ENCODE results near the gene GADL1. TPM values are rescaled to one million over a fixed set of nuclear protein-coding genes. Genes with fewer than 3 reads are reported as not detected.

The GADL1 gene
- total and polyA plus RNA-seq, 2 donors from 2014 or later: 0.22 to 0.54 TPM

- intact Hi-C loops (cut with DNase I): no loop called here
Measured at GRCh38 chr3:30704931-30705890, 189.2 kb downstream of the GADL1 start.

DNA sequence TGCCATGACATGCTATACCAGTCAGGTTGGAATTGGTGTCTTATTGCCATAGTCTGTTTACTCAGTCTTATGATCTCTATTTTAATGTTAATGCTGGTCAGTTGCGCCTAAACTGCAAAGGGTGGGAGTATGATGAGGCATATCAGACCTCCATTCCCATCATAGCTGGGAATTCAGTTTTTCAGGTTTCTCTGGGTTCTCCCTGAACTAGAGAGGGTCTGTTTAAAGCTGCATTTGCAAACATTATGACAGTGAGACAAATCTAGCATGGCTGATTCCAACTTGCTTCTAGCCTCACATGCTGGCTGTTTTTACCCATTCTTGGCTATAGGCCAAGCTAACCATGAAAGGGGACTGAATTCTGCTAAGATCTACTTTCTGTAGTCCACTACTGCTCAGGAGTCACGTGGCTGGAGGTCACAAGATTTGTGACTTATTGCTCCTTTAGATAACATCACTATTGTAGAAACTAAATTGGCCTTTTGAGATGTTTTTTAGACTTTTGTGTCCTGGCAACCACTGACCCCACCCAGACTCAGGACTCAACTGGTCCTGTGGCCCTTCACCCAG lies 191.5 kb downstream of the GADL1 start:
- Histone ChIP-seq H3K9me3 (ENCODE audit: control insufficient read depth in 2 of 3, insufficient read depth in 1 of 3, low read length in 3 of 3) (peaks cover 0 to 8% (median 0%) of the 10 kb centered on the region in 3 donors), H3K36me3 (ENCODE audit: control insufficient read depth in 2 of 3, insufficient read depth in 3 of 3, low read length in 3 of 3) (no peaks in the 10 kb centered on the region), H3K9ac (ENCODE audit: low read length in 3 of 3) (no peak overlapping the region), H3K4me3 (ENCODE audit: low read length in 3 of 3) (no peak overlapping the region), H3K27ac (ENCODE audit: low read depth in 2 of 2, low read length in 2 of 2) (no peak overlapping the region), H3K4me1 (ENCODE audit: control insufficient read depth in 2 of 3, insufficient read depth in 2 of 3, low read depth in 1 of 3, low read length in 3 of 3) (no peaks in the 10 kb centered on the region), H3K27me3 (ENCODE audit: control insufficient read depth, insufficient read depth, low read length) (no peaks in the 10 kb centered on the region)
- intact Hi-C loops (cut with DNase I): no loop called here
- no peak for FAIRE-seq
- no peak for TF ChIP-seq CTCF (IDR thresholded peaks at IDR 0.05; ENCODE audit: borderline replicate concordance, extremely low read depth, insufficient read depth)
- DNase-seq: no peak

More at GRCh38 chr3:30704931-30705890, 189.2 kb downstream of the GADL1 start:
- no peaks in the 10 kb centered on the region for H3K4me1 ChIP-seq (ENCODE audit: control insufficient read depth in 2 of 3, insufficient read depth in 2 of 3, low read depth in 1 of 3, low read length in 3 of 3)
- H3K27ac ChIP-seq (ENCODE audit: low read depth in 2 of 2, low read length in 2 of 2): no peak overlapping the region
- peaks cover 0 to 8% (median 0%) of the 10 kb centered on the region in 3 donors for H3K9me3 ChIP-seq (ENCODE audit: control insufficient read depth in 2 of 3, insufficient read depth in 1 of 3, low read length in 3 of 3)
- H3K36me3 ChIP-seq (ENCODE audit: control insufficient read depth in 2 of 3, insufficient read depth in 3 of 3, low read length in 3 of 3): no peaks in the 10 kb centered on the region
- H3K27me3 ChIP-seq (ENCODE audit: control insufficient read depth, insufficient read depth, low read length): no peaks in the 10 kb centered on the region
- FAIRE-seq (no peak), DNase-seq (peak in 1 of 5 donors; percentile 6)
- no peak overlapping the region for H3K4me3 ChIP-seq (ENCODE audit: low read length in 3 of 3)
- H3K9ac ChIP-seq (ENCODE audit: low read length in 3 of 3): no peak overlapping the region
- no peak for TF ChIP-seq CTCF (IDR thresholded peaks at IDR 0.05; ENCODE audit: borderline replicate concordance, extremely low read depth, insufficient read depth)

DNA sequence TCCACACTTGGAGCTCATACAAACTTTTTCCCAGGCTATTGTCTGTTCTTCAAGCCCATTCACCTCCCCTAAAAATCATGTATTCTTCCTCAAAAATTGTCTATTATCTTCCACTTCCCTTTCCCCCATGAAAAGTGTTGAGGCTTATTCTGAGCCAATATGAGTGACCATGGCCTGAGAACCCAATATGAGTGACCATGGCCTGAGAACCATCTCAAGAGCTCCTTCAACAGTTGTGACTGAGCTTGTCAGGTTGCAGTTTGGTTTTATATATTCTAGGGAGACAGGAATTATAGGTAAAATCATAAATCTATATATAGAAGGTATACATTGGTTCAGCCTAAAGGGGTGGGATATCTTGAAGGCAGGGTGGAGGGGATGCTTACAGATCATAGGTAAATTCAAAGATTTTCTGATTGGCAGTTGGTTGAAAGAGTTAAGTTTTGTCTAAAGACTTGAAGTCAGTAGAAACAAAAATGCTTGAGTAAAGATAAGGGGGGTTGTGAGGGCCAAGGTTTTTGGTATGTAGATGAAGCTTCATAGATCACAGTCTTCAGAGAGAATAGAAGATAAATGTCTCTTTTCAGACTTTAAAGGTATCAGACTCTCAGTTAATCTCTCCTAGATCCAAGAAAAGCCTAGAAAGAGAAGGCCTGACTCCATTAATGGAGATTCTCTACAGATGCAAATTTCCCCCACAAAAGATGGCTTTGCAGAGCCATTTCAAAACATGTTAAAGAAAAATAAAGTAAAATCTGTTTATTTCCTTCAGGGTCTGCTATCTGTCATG lies 192.2 kb downstream of the GADL1 start:
- Histone ChIP-seq H3K9ac (ENCODE audit: low read length in 3 of 3) (no peak overlapping the region), H3K27me3 (ENCODE audit: control insufficient read depth, insufficient read depth, low read length) (no peaks in the 10 kb centered on the region), H3K27ac (ENCODE audit: low read depth in 2 of 2, low read length in 2 of 2) (no peak overlapping the region), H3K9me3 (ENCODE audit: control insufficient read depth in 2 of 3, insufficient read depth in 1 of 3, low read length in 3 of 3) (peaks cover 0 to 8% (median 0%) of the 10 kb centered on the region in 3 donors), H3K4me1 (ENCODE audit: control insufficient read depth in 2 of 3, insufficient read depth in 2 of 3, low read depth in 1 of 3, low read length in 3 of 3) (no peaks in the 10 kb centered on the region), H3K4me3 (ENCODE audit: low read length in 3 of 3) (no peak overlapping the region), H3K36me3 (ENCODE audit: control insufficient read depth in 2 of 3, insufficient read depth in 3 of 3, low read length in 3 of 3) (no peaks in the 10 kb centered on the region)
- FAIRE-seq (no peak), DNase-seq (no peak)
- intact Hi-C loops (cut with DNase I): no loop called here
- no peak for TF ChIP-seq CTCF (IDR thresholded peaks at IDR 0.05; ENCODE audit: borderline replicate concordance, extremely low read depth, insufficient read depth)

All from kidney (tissue), 14 donors.